Testis (tissue), 2 donors: ENCODE measurements around the gene GTPBP6.

Experiments used
- POLR2A ChIP-seq: fragments of 450-650 bp; IDR thresholded peaks from one replicate; pipeline ENCODE4 v1.6.1; 2017; ENCODE audit warnings: antibody characterized with exemption, mild to moderate bottlenecking, moderate library complexity
- TF ChIP-seq, protein P1 (sequence below), 3 experiments: fragments of 450-650 bp in 2 of 3; fragments of 200-600 bp in 1 of 3; sonication (generic) in 1 of 3; IDR thresholded peaks; one replicate each; pipeline ENCODE4 v1.5.1; 2016 to 2019; ENCODE audit warnings: antibody characterized with exemption in 3 of 3, mild to moderate bottlenecking in 2 of 3, moderate library complexity in 1 of 3

- no peak for TF ChIP-seq POLR2A
- TF ChIP-seq, protein P1, sequence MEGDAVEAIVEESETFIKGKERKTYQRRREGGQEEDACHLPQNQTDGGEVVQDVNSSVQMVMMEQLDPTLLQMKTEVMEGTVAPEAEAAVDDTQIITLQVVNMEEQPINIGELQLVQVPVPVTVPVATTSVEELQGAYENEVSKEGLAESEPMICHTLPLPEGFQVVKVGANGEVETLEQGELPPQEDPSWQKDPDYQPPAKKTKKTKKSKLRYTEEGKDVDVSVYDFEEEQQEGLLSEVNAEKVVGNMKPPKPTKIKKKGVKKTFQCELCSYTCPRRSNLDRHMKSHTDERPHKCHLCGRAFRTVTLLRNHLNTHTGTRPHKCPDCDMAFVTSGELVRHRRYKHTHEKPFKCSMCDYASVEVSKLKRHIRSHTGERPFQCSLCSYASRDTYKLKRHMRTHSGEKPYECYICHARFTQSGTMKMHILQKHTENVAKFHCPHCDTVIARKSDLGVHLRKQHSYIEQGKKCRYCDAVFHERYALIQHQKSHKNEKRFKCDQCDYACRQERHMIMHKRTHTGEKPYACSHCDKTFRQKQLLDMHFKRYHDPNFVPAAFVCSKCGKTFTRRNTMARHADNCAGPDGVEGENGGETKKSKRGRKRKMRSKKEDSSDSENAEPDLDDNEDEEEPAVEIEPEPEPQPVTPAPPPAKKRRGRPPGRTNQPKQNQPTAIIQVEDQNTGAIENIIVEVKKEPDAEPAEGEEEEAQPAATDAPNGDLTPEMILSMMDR (IDR thresholded peaks at IDR 0.05) = no peak
Observed at GRCh38 chrX:300334-300733, 18.3 kb downstream of the GTPBP6 start.
